Measurements from ENCODE around the gene TATDN3. TPM values are rescaled to one million over a fixed set of nuclear protein-coding genes. Genes with fewer than 3 reads are reported as not detected.
"Not testable (repeated sequence)": the region's sequence is repeated elsewhere in the genome, so short reads cannot be mapped to it uniquely, and the experiment has no call there.

Gene TATDN3
- polyA plus RNA-seq, 1 donor from 2014 or later: 72.0 TPM

GRCh38 chr1:212833211-212834207, 41.8 kb downstream of the TATDN3 start:
- not testable (repeated sequence) for H3K9me3 ChIP-seq (ENCODE audit: low read length); H3K4me2 ChIP-seq (ENCODE audit: low read length); H3K27ac ChIP-seq (ENCODE audit: low read length); H3F3A ChIP-seq (ENCODE audit: insufficient read depth, low read length, poor library complexity, severe bottlenecking); H3K9me2 ChIP-seq (ENCODE audit: insufficient read depth, low read length); H4K20me1 ChIP-seq (ENCODE audit: insufficient read depth); H2AFZ ChIP-seq (ENCODE audit: low read depth, low read length); H3K27me3 ChIP-seq (ENCODE audit: insufficient read depth, low read depth, low read length); H3K36me3 ChIP-seq (ENCODE audit: insufficient read depth, low read length); H3K79me2 ChIP-seq (replicated peaks; ENCODE audit: insufficient read depth, low read length); H3K9ac ChIP-seq (ENCODE audit: low read length); H3K4me3 ChIP-seq (ENCODE audit: low read length)

DNA sequence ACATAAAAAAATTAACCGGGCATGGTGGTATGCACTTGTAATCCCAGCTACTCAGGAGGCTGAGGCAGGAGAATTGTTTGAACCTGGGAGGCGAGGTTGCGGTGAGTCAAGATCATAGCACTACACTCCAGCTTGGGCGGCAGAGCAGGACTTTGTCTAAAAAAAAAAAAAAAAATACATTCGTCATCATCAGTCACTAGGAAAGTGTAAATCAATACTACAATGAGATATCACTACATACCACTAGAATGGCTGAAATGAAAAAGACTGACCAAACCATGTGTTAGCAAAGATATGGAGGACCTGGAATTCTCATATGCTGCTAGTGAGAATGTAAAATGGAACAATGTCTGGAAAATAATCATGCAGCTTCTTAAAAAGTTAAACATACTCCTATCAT, 46.5 kb downstream of the TATDN3 start:
- H3K9ac ChIP-seq (ENCODE audit: low read length): no peak overlapping the region
- H3K36me3 ChIP-seq (ENCODE audit: insufficient read depth, low read length): no peaks in the 10 kb centered on the region
- no peaks in the 10 kb centered on the region for H3K9me3 ChIP-seq (ENCODE audit: low read length)
- TF ChIP-seq EZH2 (IDR thresholded peaks at IDR 0.05; ENCODE audit: borderline replicate concordance, insufficient read depth, low read length, poor library complexity, severe bottlenecking) (no peak), SMC3 (conservative IDR thresholded peaks at IDR 0.05; ENCODE audit: poor library complexity) (no peak), MXI1 (conservative IDR thresholded peaks at IDR 0.05; ENCODE audit: poor library complexity, severe bottlenecking) (no peak), EP300 (conservative IDR thresholded peaks at IDR 0.05; ENCODE audit: poor library complexity, severe bottlenecking) (no peak), REST (IDR thresholded peaks at IDR 0.05; ENCODE audit: borderline replicate concordance) (no peak), TAF1 (IDR thresholded peaks at IDR 0.05; ENCODE audit: low read depth) (no peak), RAD21 (conservative IDR thresholded peaks at IDR 0.05) (no peak), CTCF (IDR thresholded peaks at IDR 0.05; ENCODE audit: poor library complexity, severe bottlenecking) (no peak), POLR2AphosphoS5 (IDR thresholded peaks at IDR 0.05) (no peak)
- no peak overlapping the region for H3K4me2 ChIP-seq (ENCODE audit: low read length)
- no peak overlapping the region for H3K27ac ChIP-seq (ENCODE audit: low read length)
- H3K27me3 ChIP-seq (ENCODE audit: insufficient read depth, low read depth, low read length): no peaks in the 10 kb centered on the region
- no peaks in the 10 kb centered on the region for H3K79me2 ChIP-seq (replicated peaks; ENCODE audit: insufficient read depth, low read length)
- H4K20me1 ChIP-seq (ENCODE audit: insufficient read depth): no peaks in the 10 kb centered on the region
- no peaks in the 10 kb centered on the region for H3K9me2 ChIP-seq (ENCODE audit: insufficient read depth, low read length)
- H3K4me3 ChIP-seq (ENCODE audit: low read length): no peak overlapping the region
- no peaks in the 10 kb centered on the region for H3F3A ChIP-seq (ENCODE audit: insufficient read depth, low read length, poor library complexity, severe bottlenecking)
- H2AFZ ChIP-seq (ENCODE audit: low read depth, low read length): no peak overlapping the region

DNA sequence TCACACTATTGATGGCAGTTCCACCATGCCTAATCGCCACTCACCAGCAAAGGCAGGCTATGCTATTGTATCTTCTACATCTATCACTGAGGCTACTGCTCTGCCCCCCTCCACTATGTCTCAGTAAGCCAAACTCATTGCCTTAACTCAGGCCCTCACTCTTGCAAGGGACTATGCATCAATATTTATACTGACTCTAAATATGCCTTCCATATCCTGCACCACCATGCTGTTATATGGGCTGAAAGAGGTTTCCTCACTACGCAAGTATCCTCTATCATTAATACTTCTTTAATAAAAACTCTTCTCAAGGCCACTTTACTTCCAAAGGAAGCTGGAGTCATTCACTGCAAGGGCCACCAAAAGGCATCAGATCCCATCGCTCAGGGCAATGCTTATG, 52.8 kb downstream of the TATDN3 start:
- not testable (repeated sequence) for H3K36me3 ChIP-seq (ENCODE audit: insufficient read depth, low read length); H3K9me3 ChIP-seq (ENCODE audit: low read length); H2AFZ ChIP-seq (ENCODE audit: low read depth, low read length); H3K79me2 ChIP-seq (replicated peaks; ENCODE audit: insufficient read depth, low read length); H3K4me2 ChIP-seq (ENCODE audit: low read length); H3K9me2 ChIP-seq (ENCODE audit: insufficient read depth, low read length); H3K4me3 ChIP-seq (ENCODE audit: low read length); H3K9ac ChIP-seq (ENCODE audit: low read length); H3F3A ChIP-seq (ENCODE audit: insufficient read depth, low read length, poor library complexity, severe bottlenecking); H4K20me1 ChIP-seq (ENCODE audit: insufficient read depth); H3K27me3 ChIP-seq (ENCODE audit: insufficient read depth, low read depth, low read length); H3K27ac ChIP-seq (ENCODE audit: low read length)

All from neural cell (in vitro differentiated cells).